Measurements from ENCODE around the gene EFNA1.

EFNA1 gene

GRCh38 chr1:155127105-155127966, at the start of gene EFNA1:
Gene EFNA1, plus strand, starts transcription at chr1:155127876. Its CDS starts 102 bp downstream, at chr1:155127978.
- peak; percentile 17 for DNase-seq (ENCODE audit: low read depth)

- peak; percentile 55 for DNase-seq (ENCODE audit: low read depth)
These were observed 49.0 kb upstream of the EFNA1 start, which contains the start of gene EFNA3 for GRCh38 chr1:155078469-155079209. Gene EFNA3, plus strand, starts transcription at chr1:155078837. Its CDS starts 105 bp downstream, at chr1:155078942.

GRCh38 chr1:155079210-155079486, 48.5 kb upstream of the EFNA1 start:
- no peak for DNase-seq (ENCODE audit: low read depth)

GRCh38 chr1:155079487-155080311, 48.0 kb upstream of the EFNA1 start:
- no peak for DNase-seq (ENCODE audit: low read depth)

GRCh38 chr1:155080312-155081228, 47.1 kb upstream of the EFNA1 start:
- DNase-seq (ENCODE audit: low read depth): no peak

GRCh38 chr1:155081472-155082300, 46.0 kb upstream of the EFNA1 start:
- no peak for DNase-seq (ENCODE audit: low read depth)

- no peak for DNase-seq (ENCODE audit: low read depth)
These were observed 45.2 kb upstream of the EFNA1 start for GRCh38 chr1:155082301-155083051.

- no peak for DNase-seq (ENCODE audit: low read depth)
These were observed 44.6 kb upstream of the EFNA1 start for GRCh38 chr1:155083052-155083541.

- DNase-seq (ENCODE audit: low read depth): no peak
These were observed 43.6 kb upstream of the EFNA1 start for GRCh38 chr1:155083865-155084721.

GRCh38 chr1:155084722-155085503, 42.8 kb upstream of the EFNA1 start:
- DNase-seq (ENCODE audit: low read depth): peak; percentile 88

GRCh38 chr1:155085504-155086127, 42.1 kb upstream of the EFNA1 start:
- peak; percentile 66 for DNase-seq (ENCODE audit: low read depth)

GRCh38 chr1:155086128-155086741, 41.4 kb upstream of the EFNA1 start:
- DNase-seq (ENCODE audit: low read depth): peak; percentile 73

GRCh38 chr1:155086856-155087535, 40.7 kb upstream of the EFNA1 start:
- no peak for DNase-seq (ENCODE audit: low read depth)

- DNase-seq (ENCODE audit: low read depth): peak; percentile 74
These were observed 36.3 kb upstream of the EFNA1 start for GRCh38 chr1:155091071-155092051.

GRCh38 chr1:155092131-155092530, 35.5 kb upstream of the EFNA1 start:
- no peak for DNase-seq (ENCODE audit: low read depth)
